HG02885 (cell line): ENCODE data around the gene KCNA3.

Source experiments
- ATAC-seq: cut with Tn5 transposase; IDR thresholded peaks from one replicate; pipeline ENCODE4 v1.9.1; 2021; ENCODE audit warnings: mild to moderate bottlenecking; ENCODE audit not compliant: unreplicated experiment, poor library complexity

KCNA3 gene

DNA sequence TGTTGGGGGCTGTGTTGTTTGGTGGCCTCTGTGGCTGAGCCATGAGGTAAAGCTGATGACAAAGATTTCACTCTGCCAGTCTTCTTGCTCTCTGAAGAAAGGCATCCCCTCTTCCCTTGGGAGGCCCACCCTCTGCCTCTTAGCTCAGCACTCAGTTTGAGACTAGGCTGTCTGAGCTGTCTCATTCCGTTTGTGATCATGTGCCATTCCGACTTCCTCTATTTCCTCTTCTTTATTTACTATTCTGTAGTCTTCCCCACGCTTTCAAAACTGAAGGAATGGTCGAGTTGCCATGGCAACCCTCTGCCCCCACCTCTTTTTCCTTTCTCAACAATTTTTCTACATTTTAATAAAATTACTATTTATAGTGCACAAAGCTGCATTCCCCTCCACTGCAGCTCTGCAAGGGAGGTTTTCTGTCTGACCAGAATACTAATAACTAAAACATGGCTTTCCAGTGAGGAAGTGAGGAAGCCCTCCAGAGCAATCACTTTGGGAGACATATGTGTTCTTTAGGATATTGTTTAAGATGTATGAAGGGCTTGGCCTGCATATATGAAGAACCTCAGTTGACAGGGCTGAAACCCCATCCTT lies 30.8 kb downstream of the KCNA3 start:
- no peak for ATAC-seq

DNA sequence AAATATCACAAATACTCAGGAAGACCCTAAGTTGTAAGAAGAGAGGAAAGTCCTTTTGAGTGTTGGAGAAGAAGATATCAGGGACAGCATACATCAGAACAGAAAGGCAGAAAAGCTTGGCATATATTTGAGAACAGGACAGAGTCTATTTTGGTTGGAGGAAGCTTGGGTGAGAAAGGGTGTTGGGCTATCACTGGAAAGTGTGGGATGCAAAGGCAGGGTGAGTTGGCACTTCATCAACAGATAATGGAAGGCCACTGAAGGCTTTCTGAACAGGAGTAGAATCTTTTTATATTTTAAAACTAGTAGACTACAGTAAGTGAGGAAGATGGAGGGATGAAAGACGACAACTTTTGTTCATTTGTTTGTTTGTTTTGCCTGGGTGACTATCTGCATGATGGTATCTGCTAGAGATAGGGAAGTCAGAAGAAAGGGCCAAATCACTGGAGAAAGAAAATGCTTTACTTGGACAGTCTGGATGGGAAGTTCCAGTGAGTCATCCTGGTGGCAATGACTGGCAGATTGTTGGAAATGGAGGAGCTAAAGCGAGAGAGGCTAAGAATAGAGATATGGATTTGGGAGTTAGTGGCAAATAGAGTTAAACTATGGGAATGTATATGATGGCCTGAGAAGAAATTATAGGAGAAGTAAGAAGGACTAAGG lies 34.9 kb downstream of the KCNA3 start:
- no peak for ATAC-seq

DNA sequence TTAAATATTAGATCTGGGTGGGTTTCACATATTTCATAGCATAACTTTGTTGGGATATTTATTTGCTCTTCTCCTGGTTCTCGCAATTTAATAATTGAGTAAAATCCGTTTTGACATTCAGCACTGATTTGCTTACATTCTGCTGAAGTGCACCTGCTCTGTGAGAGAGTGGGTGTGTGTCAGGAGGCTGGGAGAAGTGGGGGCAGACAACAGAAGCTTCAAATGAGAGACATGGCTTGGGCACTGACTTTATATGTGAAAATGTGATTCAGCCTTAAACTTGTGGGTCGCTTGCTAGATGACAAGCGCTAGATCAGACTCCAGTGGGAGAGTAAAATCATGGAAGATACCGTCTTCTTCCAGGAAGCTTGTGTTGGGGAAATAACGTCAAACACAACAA lies 36.2 kb downstream of the KCNA3 start:
- ATAC-seq: no peak

DNA sequence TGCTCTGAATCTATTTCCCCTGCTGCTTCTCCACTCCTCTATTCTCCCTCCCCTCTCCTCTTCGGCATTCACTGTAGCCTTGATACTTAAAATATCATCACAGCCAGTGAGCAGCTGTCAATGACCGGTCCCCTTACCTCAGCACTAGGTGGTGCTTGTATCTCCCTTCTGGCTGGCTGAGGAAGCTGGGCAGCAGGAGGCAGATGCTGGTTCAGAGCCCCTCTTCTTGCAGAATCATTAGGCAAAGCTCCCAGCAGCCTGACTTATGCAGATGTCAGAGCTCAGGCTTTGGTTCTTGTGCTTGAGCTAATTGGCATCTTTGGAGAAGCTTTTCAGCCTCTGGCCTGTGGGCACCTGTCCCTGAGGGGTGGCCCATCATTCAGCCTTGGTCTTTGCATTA lies 36.7 kb downstream of the KCNA3 start:
- no peak for ATAC-seq

DNA sequence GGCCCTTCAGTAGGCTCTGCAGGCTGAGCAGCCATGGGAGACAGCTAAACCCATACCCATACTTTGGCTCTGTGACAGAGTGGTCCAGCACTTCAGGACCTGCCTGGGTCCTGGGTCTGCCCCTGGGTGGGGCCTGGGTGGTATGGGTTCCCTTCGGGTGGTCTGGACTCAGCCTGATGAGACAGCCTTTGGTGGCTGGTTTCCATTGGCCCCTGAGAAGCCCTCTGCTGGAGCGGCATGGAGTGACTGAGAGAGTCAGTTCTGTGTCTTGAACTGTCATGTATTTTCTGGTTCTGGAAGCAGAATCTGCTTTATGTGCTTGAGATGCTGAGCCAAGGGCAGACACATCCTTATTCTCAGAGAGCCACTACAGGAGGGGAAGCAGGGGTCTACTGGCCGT lies 37.3 kb downstream of the KCNA3 start:
- ATAC-seq: no peak

DNA sequence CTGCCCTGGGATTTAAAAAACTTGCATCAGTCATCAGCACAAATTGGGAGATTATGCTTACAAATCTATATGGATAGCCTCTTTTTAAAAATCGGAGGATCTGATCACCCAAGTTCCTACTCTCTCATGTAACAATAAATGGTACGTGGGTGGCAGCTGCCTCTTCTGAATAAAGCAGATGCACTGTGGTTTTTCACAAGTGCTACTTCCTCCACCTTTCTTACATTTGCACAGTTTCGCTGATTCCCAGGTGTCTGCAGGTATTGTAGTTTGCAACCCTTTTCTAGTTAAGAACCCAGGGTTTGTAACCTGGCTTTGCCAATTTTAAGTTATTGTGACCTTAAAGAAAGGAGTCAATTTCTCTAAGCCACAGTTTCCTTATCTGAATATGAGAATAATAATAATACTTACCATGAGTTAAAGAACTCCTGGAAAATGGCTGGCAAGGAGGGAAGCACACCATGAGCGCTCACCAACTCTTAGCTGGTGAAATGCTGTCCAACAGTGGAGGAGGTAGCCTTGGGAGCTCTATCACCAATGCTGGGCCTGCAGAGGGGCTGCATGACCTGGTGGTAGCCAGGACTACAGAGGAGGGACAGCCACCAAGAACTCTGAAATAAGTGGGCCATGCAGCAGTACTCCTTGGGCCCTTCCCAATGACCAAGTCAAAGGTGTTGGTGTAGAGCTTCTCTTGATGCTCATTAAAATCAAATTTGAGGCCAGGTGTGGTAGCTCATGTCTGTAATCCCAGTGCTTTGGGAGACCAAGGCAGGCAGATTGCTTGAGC lies 38.4 kb downstream of the KCNA3 start:
- ATAC-seq: peak; percentile 31

DNA sequence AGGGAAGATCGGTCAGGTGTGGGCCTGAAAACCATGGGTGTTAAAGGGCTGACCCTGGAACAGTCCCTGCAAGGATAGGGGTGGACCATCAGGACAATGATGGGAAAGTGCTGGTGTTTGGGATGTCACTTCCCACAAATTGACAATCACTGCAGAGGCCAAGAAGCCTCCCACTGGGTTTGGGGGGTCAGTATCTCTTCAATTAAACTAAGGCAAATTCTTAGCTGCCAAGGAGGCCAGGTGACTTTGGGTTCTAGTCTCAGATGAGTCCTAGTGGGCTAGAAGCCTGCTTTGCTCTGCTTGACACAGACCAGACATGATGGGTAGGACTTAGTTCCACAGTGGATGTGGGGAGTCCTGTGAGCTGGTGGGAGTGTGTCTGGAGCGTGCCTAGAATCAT lies 39.3 kb downstream of the KCNA3 start:
- ATAC-seq: no peak

DNA sequence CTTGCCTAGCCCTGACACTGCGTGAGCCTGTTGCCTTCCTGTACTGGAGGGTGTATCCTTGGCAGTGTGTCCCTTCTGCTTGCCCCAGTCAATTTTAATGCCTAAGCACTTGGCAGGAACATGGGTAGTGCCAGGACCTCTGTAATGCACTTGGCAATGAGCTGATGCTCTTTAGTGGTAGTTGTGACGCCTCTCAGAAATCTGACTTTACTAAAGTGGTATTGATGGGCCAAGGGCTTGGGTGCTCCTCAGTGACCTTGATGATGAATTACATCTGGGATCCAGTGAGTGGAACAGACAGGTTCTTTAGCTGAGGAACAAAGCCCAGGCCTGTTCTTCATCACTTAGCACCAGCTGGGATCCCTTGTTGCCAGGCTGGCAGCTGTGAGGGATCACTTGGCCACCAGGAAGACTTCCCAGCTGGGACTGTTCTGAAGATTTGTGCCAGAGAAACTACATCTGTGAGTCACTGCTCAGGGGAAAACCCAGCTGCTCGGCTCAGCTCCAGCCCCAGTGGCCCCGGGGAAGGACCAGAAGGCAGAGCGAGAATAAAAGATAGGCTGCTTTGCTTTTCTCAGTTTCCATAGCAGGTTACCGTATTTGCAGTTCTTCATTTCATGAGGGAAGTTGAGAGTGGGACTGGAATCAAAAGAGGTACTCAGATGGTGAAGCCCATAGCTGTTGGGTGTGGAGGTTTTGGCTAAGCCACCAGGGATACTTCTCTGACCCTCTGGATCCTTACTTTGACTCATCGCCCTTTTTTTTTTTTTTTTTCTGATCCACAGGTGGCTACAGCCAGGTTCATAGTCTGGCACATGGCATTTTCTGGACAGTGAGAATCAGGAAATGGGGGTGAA lies 40.1 kb downstream of the KCNA3 start:
- peak; percentile 71 for ATAC-seq

DNA sequence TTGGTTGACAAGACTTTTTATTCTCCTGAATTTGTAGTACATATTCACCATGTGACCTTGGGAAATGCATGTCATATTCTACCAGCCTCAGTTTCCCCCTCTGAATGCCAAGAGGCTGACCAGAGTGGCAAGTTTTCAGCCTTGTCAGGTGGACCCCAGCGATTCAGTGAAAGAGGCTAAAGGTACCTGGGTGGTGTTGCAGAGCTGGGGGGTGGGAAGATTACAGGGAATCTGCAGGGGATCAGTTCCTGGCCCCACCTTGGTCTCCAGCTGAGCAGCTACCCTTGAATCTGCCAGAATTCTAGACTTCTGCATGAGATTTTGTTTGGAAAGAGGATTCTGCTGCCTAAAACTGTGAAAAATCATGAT lies 40.7 kb downstream of the KCNA3 start:
- ATAC-seq: no peak

DNA sequence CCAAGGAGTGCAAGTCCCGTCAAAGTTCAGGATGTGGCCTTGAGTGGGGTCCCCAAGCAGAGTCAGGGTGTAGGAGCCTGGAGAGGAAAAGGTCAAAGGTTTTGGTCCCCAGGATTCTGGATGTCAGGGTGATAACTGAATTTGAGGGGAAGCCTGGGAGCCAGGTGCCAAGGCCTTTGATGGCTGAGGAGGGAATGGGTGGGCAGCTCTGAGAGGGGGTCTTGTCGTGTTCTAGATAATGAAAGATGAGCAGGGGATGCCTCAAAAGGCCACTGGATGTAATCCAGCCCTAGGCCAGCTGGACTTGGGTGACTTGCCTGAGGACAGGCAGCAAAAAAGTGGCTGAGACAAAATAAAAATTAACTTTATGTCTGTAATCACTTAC lies 41.1 kb downstream of the KCNA3 start:
- no peak for ATAC-seq

DNA sequence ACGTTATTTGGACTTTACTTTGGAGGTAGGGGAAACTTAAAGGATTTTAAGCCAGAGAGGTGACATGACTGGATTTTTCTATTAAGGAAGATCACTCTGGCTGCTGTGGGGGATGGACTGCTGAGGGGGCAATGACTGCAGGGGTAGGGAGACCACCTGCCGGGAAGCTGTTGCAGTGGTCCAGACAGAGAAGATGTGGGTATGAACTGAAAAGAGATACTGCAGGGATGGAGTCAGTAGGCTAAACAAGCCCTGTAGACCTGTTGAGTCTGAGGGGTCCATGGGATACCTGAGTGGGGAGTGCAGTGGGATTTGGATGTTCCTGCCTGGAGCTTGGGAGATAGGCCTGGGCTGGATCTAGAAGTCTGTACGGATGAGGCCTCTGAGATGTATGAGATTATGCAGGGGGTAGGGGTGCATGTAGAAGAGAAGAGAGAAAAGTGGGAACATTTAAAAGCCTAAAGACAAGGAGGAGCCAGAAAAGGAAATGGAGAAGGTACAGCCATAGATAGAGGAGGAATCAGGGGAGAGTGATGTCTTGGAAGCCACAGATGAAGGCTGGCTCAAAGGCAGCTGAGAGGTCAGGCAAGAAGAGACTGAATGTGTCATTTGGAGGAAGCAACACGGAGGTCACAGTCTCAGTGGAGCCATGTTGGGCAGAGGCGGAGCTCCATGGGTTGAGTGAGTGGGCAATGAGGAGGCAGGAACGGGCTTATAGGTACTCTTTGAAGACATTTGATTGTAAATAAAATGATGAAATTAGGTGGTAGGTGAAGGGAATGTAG lies 42.7 kb downstream of the KCNA3 start:
- no peak for ATAC-seq

DNA sequence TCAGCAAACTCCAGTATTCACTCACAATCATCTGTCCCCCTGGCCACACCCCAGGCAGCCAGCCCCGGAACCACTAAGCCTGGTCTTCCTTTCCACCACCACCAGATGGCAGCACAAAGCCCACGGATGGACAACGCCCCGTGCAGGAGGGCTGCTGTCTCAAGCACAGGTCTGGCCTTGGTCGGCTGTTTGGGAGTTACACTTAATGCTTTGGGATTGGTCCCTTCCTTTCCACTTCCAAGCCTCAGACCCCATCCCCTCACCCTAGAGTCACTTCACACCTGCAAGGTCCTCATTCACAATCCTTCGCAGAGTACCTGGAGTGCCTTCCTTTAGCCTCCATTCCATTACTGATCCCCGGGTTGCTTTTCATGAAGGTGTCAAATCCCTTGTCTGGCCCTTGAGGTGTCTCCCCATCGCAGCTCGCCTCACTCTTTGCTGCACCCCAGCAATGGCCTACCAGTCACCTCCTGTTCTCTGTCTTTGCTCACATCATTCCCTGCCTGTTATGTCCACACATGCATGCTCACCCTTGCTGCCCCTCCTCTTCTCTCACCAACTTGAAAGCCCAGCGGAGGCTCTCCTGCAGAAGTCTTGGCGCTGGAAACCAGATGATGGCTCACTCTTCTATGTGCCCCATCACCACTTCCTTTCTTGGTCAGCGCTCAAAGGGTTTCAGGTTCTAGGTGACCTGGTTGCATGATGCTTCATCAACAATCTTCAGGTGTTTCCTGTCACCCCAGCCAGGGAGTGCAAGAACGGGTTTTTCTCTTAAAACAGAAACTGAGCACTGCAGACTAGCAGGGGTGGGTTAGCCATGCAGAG lies 43.7 kb downstream of the KCNA3 start:
- ATAC-seq: peak; percentile 52

DNA sequence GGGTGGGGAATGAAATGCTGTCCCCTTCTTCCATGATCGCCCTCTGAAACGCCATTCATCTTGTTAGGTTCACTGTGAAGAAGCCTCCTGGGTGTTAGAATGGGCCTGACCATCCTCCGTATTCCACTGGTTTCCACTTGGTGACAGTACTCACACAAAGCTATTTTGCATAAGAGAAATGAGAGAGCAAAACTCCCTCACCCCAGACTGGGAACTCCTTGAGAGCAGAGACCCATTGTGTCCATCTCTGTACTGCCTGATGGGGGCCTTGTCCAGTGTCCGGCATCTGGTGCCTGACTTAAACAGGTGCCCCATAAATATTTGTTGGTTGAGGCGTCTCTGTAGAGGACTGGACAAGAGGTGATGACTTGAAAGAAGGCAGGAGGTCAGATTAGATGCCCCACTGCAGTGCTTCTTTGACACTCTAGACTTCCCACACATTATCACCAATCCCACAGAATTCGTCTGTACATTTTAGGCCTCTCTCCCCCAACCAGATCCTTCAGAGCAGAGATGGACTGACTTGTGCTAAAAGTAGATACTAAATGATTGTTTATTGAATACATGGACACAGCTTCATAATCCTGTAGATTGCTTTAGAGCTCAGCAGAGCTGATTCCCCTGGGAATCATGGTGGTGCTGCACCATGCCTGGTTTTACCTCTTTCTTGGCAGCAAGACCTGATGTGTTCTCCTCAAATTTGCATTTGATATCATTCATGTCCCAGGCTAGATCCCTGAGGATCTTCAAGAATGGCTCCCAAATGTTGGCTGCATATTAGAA lies 46.2 kb downstream of the KCNA3 start:
- ATAC-seq: no peak

DNA sequence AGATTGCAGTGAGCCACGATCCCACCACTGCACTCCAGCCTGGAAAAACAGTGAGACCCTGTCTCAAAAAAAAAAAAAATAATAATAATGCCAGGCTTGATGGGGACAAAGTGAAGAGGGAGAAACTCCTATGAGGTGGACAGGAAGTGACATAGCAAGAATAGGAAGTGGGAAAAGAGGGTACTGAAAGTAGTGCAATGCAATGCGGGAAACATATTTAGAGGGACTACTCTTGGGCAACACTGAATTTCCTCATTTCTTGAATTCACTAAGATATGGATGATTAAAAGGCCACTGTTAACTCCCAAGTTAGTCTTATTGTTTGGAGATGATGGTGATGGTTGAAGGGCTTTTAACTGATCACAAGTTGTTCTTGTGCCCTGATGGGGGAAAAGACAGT lies 47.0 kb downstream of the KCNA3 start:
- no peak for ATAC-seq

DNA sequence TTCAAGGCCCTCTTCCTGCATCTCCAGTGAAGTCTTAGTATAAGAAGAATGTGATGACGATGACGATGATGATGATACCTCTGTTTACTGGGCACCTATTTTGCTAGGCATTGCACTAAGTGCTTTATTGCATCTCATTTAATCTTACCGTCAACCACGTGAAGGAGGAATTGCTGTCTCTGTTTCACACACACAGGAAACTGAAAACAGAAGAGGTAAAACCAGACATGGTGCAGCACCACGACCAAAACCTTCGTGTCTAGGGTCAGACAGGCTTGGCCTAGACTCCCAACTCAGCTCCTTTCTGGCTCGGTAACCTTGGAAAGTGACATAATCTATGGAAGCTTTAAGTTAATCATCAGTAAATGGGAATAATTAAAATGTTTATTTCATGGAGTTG lies 47.9 kb downstream of the KCNA3 start:
- ATAC-seq: no peak
